ENCODE data around the gene KCTD13.
A peak's percentile ranks its signal among the peaks of the same experiment; 100 is the strongest.

Gene KCTD13

GRCh38 chr16:29862383-29862883, 63.6 kb downstream of the KCTD13 start:
- no peak for DNase-seq (ENCODE audit: low read depth, low spot score)
- peak overlapping the region; percentile 81 for H3K4me3 ChIP-seq (ENCODE audit: low read length)

- no peak overlapping the region for H3K4me3 ChIP-seq (ENCODE audit: low read length)
- no peak for DNase-seq (ENCODE audit: low read depth, low spot score)
These were observed 65.8 kb downstream of the KCTD13 start for GRCh38 chr16:29860218-29860617.

GRCh38 chr16:29858974-29859373, 67.1 kb downstream of the KCTD13 start:
- no peak overlapping the region for H3K4me3 ChIP-seq (ENCODE audit: low read length)
- DNase-seq (ENCODE audit: low read depth, low spot score), result no peak

- no peak overlapping the region for H3K4me3 ChIP-seq (ENCODE audit: low read length)
- DNase-seq (ENCODE audit: low read depth, low spot score), result no peak
These were observed 67.7 kb downstream of the KCTD13 start for GRCh38 chr16:29858149-29858849.

- DNase-seq (ENCODE audit: low read depth, low spot score), result no peak
- H3K4me3 ChIP-seq (ENCODE audit: low read length), result no peak overlapping the region
These were observed 68.8 kb downstream of the KCTD13 start for GRCh38 chr16:29857133-29857760.
